Left ventricle myocardium superior (tissue), 1 donor: Measurements from ENCODE around the gene BHLHE23. TPM values are rescaled to one million over a fixed set of nuclear protein-coding genes. Genes with fewer than 3 reads are reported as not detected.
A peak's percentile ranks its signal among the peaks of the same experiment; 100 is the strongest.
"Not testable (repeated sequence)": the region's sequence is repeated elsewhere in the genome, so short reads cannot be mapped to it uniquely, and the experiment has no call there.

ENCODE experiments used
- ATAC-seq: fragments of 200-7000 bp; cut with Tn5 transposase; one replicate; pipeline ENCODE4 v1.9.1; 2020; ENCODE audit warnings: mild to moderate bottlenecking, moderate library complexity
- DNase-seq: peaks from one replicate; pipeline ENCODE4 v3.0.0-alpha.2; 2020
- intact Hi-C: fragments of 100-400 bp; cut with micrococcal nuclease; formaldehyde crosslinking; loops from one replicate; pipeline ENCODE4 v1.11.0; 2022
- total RNA-seq: library from RNA; stranded (reverse); fragmentation: NEBNext Ultra II Directional; extraction: Animal tissue kit (Norgen Biotek cat#: 25700); gene quantifications from one replicate; pipeline ENCODE4 v1.2.1, GENCODE V29; 2021
- donor health status: DM: no; HTN: yes; CAD: no; lungs with severe emphysema.

The BHLHE23 gene
- total RNA-seq, 1 donor from 2014 or later: not detected

DNA sequence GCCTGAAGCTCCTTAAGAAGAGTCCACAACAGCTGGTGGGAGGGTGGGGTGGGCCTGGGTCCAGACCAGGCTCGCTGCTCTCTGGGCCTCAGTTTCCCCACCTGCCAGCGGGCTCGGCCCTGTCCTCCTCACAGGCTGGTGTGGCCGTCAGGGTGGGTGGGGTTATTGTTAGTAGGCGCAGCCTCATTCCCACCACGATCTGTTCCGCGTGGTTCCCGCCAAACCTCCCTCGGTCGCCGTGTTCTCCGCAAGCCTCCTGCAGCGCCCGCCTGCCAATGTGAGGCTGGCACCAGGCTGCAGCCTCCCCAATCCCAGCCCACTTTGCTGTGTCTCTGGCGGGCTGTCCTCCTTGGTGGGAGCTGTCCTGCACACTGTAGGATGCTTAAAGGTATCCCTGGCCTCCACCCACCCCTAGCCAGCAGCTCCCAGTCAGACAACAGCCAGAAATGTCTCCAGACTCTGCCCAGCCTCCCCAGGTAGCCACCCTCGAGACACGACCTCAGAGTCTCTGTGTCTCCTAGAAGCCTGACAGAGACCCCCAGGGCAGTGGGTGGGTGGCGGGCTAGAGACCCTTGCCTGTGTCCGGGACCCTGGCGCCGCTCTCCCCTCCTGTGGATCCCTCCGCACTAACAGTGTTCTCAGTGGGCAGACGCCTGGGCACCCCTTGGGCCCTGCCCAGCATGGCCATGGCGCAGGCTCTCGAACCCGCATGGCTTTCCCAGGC, 39.0 kb downstream of the BHLHE23 start:
- intact Hi-C loops: no loop called here
- no peak for DNase-seq
- no peak for ATAC-seq

DNA sequence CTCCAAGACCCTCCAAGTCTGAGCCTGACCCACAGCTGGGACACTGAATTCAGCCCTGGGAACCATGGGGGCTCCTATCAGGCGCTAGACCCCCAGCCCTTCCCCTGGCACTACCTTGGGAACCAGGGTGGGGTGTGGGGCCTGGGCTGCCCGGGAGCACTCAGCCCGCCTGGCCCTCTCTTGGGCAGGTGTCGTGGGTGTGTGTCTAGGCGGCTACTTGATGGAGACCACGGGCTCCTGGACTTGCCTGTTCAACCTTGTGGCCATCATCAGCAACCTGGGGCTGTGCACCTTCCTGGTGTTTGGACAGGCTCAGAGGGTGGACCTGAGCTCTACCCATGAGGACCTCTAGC, 39.6 kb downstream of the BHLHE23 start:
- DNase-seq: no peak
- intact Hi-C loops: no loop called here
- no peak for ATAC-seq

DNA sequence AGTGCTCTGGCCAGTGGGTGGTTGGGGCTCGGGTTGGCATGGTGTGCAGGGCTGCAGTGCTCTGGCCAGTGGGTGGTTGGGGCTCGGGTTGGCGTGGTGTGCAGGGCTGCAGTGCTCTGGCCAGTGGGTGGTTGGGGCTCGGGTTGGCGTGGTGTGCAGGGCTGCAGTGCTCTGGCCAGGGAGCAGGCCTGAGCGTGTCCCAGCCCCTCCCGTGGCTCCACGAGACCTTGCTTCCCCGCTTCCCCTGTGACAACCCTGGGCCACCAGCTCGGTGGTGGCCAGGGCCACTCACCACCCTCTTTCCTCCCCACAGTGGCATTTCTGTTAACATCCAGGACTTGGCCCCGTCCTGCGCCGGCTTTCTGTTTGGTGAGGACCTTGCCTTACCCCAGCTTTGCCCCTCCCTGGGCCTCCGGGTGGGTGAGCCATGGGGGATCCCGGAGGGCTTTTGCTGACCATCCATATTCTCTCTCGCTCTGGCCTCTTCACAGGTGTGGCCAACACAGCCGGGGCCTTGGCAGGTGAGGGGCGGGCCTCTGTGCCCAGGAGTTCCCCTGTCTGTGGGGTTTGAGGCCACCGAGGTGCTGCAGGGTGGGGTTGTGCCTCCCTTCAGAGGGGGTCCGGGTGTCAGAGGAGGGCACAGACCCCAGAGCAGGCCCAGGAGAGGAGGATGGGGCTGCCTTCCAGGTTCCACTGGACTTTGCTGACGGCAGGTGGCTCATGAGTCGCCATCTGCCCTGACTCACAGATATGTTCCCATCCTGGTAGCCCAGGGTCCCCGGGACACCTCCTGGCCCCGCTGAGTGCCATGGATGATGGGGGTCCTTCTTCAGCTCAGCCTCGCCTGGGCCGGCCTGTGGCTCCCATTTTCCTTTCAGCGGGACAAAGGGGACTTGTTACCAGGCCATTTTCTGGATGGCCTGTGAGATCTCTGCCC, 40.3 kb downstream of the BHLHE23 start:
- intact Hi-C loops: no loop called here
- no peak for DNase-seq
- ATAC-seq: no peak

DNA sequence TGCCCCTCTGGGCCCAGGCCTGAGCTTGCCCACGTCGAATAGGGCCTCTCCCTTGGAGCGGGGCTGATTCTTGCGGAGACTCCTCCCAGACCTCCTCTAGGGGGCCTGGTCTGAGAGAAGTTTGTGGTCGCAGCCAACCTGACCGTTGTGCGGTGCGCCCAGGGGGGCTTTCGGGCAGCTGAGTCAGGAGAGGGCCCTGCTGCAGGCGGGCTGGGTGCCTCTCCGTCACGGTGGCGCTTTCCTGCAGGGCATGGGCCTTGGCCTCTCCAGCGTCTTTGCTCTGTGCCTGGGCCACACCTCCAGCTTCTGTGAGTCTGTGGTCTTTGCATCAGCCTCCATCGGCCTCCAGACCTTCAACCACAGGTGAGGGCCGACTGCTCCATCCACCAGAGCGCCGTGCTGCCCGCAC, 41.4 kb downstream of the BHLHE23 start:
- ATAC-seq: no peak
- DNase-seq: no peak
- intact Hi-C loops: no loop called here

DNA sequence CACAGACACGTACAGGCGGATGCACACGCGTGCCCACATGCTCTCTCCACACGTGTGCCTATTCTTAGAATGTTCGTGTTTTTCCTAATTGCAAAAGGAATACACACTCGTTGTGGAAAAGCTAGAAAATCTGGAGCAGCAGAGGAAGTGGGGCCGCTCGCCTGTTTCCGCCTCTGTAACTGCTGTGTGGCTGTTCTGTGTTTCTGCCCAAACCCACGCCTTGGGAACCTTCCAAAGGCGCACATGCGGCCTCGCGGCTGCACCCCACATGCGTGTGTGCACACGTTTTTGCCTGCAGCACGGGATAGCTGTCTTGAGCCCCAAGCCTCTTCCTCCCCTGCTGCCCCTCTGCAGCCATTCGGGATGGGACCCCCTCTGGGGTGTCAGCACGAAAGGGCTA, 42.1 kb downstream of the BHLHE23 start:
- ATAC-seq: no peak
- no peak for DNase-seq
- intact Hi-C loops: no loop called here

DNA sequence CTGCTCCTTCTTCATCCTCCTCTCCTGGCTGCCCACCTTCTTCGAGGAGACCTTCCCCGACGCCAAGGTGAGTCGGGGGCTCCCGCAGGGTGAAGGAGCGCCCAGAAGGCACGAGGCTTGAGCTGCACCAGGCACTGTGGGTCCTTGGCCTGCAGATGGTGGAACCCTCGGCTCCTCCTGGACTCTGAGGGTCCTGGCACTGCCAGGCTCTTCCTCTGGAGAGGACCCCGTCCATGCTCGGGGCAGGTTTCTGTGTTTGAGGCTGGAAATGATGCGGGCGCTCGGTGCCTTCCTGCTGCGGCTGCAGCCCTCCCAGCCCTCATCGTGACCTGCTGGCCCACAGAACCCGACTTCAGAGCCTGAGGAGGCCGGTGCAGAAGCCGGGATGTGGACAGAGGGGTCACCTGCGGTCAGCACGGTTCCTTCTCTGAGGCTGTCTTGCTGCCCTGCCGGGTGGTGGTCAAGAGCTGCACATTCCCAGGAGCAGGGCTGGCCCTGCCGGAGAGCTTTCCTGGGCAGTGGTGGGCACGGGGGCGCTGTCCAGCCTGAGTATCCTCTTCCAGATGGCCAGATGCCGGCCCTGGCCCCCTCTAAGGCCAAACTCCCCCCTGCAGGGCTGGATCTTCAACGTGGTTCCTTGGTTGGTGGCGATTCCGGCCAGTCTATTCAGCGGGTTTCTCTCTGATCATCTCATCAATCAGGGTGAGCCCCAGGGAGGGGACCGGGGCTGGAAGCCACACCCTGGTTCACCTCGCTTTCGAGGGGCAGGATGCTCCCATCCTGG, 43.0 kb downstream of the BHLHE23 start:
- DNase-seq (peak; percentile 12), ATAC-seq (no peak)
- intact Hi-C loops: no loop called here

DNA sequence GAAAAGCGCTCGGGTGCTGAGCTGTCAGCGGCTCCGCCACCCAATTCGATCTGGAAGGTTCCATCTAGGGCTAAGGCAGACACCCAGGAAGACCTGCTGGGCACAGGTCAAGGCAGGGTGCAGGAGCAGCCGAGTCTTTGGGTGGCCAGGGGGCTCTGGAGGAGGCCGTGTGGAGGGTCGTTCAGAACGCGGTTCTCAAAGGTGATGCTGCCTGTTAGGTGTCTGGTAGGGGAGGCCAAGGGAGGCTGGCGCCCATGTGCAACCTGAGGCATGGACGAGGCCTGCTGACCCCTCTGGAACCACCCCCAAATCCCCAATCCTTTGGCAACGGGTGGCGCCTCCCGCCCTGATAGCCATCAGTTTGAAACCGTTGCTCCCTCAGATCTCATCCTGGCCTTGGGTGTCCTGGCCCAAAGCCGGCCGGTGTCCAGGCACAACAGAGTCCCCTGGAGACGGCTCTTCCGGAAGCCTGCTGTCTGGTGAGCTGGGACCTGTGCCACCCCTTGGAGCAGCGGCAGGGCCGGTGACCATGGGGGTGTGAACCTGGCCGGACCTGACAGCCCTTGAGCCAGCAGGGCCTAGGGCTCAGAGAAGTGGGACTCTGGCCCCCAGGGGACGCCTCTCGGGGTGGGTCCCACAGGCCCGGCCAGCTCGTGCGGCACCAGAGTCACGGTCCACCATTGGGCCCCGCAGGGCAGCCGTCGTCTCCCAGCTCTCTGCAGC, 43.7 kb downstream of the BHLHE23 start:
- intact Hi-C loops: no loop called here
- peak; percentile 13 for DNase-seq
- no peak for ATAC-seq

DNA sequence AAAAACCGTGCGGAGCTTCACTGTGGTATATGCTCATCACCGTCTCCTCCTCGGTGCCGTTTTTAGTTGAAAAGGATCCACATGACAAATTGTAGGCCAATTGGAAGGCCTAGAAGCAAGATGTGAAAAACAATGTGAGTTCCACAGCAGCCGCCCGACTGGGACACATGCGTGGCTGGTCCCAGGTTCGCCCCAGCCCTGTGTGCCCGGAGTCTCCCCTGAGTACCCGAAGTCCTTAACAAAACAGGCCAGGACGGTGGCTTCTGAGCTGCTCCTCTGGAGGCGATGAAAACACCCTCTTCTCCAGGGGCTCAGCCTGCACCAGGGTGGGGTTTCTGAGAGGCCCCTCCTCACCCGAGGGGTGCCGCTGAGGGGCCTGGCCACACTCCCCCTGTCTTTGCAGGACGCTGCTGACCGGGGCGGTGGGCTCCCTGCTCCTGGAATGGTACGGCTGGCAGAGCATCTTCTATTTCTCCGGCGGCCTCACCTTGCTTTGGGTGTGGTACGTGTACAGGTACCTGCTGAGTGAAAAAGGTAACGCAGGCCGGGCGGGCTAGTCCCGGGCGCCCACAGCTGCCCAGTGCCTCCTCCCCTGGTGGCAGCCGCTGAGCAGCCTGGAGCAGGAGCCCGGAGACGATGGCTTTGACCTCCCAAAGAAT, 44.4 kb downstream of the BHLHE23 start:
- ATAC-seq (no peak), DNase-seq (no peak)
- intact Hi-C loops: no loop called here

DNA sequence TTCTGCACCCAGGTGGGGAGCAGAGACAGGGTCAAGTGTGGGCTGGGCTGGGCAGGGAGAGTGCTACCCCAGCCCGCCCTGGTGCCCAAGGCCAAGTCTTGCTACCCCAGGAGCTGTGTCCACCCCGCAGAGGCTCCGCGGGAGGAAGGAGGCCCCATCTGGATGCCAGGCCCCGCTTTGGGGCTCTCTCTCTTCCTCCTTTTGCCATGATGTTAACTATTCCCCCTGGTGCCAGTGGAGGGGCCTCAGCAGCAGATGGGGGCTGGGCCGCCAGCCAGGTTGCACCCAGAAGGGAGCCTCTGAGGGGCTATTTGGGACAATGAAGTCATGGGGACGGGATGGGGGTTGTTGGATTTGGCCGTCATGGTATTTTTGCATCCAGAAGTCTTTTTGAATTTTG, 45.0 kb downstream of the BHLHE23 start:
- ATAC-seq (no peak), DNase-seq (no peak)
- intact Hi-C loops: no loop called here

DNA sequence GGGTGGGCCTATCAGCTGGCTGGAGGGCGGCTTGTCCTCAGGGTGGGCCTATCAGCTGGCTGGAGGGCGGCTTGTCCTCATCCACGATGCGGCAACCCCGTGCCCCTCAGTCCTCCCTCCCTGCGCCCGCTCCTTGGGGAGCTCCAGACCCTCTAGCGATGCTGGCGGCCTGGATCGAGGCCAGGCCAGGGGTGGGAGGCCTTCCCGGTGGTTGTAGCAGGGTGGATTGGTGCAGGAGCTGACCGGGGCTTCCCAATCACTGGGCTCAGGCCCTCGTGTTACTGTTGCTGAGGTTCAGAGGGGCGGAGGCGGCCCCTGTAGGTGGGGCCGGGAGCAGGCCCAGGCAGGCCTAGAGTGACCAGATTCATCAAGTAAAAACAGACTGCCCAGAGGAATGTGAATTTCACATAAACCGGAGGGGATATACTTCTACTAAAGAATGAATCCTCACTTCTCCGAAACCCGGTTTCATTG, 45.4 kb downstream of the BHLHE23 start:
- no peak for DNase-seq
- intact Hi-C loops: no loop called here

DNA sequence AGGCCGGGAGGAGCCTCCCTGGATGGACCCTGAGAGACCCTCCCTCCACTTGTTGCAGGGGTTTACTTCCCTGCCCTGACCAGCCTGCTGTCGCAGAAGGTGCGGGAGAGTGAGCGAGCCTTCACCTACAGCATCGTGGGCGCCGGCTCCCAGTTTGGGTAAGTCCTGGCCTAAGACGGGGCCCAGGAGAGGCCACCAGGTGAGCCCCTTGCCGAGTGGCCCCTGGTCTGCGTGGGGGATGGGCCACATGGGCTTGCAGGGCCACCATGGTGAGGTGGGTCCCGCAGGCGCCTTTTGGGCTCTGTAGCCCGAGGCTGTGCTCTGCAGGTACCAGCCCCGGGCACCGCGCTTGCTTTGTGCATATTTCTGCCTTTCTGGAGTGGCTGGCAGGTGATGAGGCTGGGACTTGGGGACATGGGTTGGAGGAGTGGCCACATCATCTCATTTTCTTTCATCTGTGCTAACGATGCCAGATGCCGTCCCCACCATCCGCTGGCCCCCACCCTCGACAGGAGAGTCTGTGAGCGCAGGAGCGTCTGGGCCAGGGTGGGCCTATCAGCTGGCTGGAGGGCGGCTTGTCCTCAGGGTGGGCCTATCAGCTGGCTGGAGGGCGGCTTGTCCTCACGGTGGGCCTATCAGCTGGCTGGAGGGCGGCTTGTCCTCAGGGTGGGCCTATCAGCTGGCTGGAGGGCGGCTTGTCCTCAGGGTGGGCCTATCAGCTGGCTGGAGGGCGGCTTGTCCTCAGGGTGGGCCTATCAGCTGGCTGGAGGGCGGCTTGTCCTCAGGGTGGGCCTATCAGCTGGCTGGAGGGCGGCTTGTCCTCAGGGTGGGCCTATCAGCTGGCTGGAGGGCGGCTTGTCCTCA, 46.1 kb downstream of the BHLHE23 start:
- ATAC-seq, DNase-seq, intact Hi-C loops: not testable (repeated sequence)

More for the DNA sequence above, 45.4 kb downstream of the BHLHE23 start:
- peak; percentile 17 for ATAC-seq

DNA sequence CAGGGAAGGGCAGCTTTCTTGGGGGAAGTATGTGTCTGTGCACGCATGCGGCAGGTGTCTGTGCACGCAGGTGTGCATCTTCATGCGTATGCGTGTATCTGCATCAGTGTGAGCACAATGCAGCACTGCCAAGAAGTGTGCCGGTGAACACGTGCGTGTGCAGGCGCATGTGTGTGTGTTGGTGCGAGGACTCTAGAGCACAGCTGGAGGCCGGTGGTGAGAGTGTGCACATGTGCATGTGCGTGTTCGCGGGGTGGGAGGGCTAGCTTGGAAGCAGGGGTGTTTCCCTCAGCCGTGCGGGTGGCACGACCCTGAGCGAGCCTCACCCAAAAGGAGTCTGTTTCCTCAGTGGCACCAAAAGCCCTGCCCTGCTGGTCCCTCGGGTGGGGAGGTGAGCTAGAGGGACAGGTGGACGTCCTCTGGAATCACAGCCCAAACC, 46.7 kb downstream of the BHLHE23 start:
- DNase-seq: no peak
- intact Hi-C loops: no loop called here
- no peak for ATAC-seq

DNA sequence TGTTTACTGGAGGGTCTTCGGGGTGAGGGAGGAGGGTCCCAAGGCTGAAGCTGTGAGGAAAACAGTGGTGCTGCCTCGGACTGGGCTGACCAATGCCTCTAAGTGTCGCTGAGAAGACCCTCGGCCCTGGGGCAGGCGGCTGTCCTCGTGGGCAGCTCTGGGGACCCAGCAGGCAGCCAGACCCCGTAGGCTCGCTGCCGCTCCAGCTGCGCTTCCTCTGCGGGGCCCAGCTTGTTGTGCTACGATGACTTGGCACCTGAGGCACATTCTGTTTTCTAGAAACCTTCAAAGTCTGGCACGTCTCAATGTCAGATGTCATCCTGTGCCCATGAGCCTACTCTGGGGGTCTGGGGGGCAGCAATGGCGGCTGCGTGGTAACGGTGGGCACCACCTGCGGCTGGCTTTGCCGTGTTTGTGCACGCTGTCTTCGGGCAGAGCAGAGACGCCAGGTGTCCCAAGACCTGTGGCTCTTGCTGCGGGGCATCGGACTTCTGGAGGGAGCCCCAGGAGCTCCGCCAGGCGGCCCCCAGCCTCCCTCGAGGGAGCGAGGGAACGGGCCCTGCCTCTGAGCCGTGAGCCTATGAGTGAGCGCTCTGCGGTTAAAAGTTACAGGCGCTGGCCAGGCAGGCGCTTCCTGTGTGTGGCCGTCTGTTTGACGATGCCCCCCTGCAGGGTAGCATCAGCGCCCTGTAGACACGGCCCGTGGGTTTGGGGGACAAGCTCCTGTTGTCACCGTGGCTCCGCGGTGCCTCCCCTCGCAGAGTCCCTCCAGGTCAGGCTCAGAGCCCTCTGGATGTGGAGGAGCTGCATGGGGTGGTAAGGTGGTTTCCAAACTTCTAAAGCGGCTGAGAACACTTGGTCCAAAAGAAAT, 47.4 kb downstream of the BHLHE23 start:
- no peak for DNase-seq
- no peak for ATAC-seq
- intact Hi-C loops: no loop called here

DNA sequence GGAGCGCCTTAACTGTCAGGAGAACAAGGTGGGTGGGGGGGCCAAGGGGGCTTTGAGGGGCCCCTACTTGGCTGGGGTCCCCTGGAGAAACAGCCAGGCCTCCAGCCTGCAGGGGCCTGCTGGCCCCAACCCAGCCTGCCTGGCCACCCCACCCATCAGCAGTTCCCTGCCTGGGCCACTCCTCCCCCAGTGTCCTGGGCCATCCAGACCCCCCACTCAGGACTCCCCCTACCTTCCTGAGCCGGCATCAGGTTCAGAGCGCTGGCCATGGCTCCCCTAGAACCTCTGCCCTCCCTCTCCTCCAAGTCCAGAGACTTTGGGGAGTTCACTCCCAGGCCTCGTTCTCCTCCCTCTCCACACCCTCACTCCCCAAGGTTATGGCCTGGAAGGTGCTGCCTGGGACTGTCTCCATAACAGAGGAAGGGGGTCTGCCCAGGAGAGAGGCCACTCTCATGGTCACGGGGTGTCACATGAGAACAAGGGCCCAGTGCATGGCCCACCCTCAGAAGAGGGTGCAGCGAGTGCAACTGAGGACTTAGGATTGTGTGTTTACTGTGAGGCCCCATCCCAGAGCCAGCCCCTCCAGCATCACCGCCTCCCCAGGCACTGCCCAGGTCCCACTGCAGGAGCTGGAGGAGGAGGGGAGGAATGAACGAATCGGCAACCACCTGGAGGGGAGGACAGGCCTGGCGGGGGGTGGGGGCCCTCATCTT, 48.2 kb downstream of the BHLHE23 start:
- no peak for ATAC-seq
- DNase-seq: no peak
- intact Hi-C loops: no loop called here

DNA sequence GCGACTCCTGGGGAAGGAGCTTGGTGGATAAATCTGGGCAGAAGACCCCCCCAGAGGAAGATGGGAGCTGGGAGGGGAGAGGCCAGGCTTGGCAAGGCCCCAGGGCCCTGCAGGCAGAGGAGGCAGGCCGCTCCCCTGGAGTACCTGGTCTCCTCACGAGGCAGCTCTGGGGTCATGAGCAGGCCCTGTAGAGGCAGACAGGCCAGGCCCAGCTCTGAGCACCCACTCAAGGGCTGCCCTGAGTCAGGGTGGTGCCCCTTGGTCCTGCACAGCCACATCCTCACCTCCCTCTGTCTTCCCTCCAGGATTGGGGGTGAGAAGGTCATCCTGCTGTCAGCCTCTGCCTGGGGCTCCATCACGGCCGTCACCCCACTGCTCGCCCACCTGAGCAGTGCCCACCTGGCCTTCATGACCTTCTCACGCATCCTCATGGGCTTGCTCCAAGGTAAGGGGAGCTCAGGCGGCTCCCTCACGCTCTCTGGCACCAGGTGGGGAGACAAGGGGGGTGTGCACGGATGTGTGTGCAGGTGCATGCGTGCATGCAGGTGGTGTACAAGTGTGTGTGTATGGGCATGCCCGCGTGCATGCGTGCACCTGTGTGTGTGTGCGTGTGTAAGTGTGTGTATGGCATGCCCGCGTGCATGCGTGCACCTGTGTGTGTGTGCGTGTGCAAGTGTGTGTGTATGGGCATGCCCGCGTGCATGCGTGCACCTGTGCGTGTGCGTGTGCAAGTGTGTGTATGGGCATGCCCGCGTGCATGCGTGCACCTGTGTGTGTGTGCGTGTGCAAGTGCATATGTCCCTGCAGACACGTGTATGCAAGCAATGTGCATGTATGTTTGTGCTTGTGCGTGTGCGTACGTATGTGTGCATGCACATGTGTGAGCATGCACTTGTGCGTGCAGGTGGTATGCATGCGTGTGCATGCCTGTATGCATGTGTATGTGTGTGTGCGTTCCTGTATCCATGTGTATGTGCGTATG, 49.3 kb downstream of the BHLHE23 start:
- no peak for DNase-seq
- no peak for ATAC-seq
- intact Hi-C loops: no loop called here
